Measurements from ENCODE around the gene CHID1. TPM values are rescaled to one million over a fixed set of nuclear protein-coding genes. Genes with fewer than 3 reads are reported as not detected.

CHID1 gene
- 83.5 and 87.7 TPM in 2 replicates for total RNA-seq

DNA sequence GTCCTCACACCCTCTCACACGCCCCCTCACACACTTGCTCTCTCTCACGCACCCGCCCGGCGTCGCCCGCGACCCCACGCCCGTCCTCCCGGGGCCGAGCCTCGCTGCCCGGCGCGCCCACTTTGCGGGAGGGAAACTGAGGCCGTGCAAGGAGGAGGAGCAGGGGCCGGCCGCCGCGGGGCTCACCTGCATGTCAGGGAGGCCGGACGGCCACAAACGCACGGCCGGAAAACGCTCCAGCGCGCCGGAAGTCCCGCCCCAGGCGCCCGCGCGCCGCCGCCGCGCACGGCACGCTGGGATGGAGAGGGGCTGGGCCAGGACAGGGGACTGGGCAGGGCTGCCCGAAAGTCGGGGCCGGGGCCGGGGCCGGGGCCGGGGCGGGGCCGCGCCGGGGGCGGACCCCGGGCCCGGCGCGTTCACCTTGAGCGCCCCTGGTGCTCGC, at the start of gene CHID1:
TSS of gene CHID1 (minus strand) at position 222 of the 442 bp plus-strand sequence. CDS start 5,994 bp downstream, outside the sequence.
- DNase-seq (ENCODE audit: extremely low read depth, low read depth, low spot score): no peak

DNA sequence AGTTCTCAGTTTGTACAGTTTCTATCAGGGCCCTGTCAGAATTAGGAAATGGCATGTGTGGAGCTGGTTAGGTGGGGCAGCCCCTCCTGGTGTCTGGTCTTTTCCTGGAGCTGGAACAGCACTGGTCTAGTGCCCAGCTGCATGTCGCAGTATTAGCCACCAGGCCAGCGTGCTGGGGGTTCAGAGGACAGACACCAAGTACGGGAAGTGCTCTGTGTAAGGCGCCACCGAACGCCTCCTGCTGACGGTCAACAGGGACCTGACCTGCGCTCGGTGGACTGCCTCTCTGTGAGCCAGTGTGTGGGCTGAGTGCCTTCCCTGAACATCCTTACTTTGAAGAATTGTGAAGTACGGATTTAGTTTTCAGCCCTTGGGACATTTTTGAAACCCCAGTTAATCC, 49.0 kb upstream of the CHID1 start:
- DNase-seq (ENCODE audit: extremely low read depth, low read depth, low spot score): no peak

DNA sequence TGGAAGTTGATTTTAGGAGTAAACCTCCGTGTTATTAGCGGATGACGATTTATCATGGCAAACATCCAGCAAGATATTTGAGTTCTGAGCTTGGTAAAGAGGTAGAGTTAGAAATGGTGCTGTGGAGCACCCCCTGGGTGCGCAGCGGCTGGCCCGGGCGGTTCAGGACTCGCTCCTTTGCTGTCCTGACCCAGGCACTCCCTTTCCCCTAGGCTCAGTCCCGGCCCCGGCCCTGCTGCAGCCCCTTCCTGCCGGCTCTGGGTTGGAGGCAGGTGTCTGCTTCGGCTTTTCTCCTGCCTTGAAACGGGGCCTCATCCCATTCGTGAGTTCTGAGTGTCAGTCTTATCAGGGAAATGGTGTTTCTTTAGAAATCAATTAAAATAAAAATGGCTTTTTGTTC, 48.4 kb upstream of the CHID1 start:
- DNase-seq (ENCODE audit: extremely low read depth, low read depth, low spot score): no peak

DNA sequence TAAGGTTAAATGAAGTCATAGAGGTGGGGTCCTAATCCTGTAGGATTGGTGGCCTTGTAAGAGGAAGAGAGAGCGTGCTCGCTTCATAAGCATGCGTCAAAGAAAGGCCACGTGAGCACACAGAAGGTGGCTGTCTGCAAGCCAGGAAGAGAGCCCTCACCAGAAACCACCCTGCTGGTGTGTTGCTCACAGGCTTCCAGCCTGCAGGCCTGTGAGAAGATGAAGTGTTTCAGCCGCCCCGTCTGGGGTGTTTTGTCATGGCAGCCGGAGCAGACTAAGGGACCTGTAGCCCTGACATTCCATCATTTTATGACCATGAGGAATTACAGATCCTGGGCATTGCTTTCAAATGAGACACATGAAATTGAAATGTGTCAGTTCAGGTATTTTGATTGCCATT, 47.5 kb upstream of the CHID1 start:
- DNase-seq (ENCODE audit: extremely low read depth, low read depth, low spot score): no peak

DNA sequence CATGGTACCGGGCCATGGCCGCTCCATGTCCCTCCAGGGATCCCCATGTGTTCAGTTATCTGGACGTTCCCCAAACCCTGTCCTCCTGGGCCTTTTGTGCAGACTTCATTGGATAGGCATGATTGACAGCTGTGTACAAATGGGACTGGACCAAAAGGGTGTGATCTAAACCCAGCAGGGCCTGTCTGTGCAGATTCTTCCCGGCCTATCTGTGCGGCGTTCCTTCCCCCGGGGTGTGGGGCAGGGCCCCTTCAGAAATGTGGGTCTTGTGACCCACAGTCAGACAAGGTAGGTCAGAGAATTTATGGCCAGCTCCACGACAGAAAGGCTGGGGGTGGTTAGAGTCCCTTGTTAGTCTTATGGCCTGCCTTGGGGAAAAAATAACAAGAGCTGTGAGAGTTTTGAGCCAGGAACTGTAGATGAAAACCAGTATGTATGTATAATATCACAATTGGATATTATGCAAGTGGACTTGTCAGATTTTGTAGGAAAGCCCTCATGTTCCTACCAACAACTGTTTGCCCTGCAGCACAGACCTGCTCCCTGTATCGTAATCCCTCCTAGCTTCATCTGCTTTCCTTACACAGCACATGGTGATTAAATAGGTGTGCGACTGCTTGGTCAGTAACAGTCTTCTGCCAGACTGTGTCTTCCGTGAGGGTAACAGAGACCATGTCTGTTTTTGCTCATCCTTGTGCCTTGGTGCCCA, 46.8 kb upstream of the CHID1 start:
- no peak for DNase-seq (ENCODE audit: extremely low read depth, low read depth, low spot score)

DNA sequence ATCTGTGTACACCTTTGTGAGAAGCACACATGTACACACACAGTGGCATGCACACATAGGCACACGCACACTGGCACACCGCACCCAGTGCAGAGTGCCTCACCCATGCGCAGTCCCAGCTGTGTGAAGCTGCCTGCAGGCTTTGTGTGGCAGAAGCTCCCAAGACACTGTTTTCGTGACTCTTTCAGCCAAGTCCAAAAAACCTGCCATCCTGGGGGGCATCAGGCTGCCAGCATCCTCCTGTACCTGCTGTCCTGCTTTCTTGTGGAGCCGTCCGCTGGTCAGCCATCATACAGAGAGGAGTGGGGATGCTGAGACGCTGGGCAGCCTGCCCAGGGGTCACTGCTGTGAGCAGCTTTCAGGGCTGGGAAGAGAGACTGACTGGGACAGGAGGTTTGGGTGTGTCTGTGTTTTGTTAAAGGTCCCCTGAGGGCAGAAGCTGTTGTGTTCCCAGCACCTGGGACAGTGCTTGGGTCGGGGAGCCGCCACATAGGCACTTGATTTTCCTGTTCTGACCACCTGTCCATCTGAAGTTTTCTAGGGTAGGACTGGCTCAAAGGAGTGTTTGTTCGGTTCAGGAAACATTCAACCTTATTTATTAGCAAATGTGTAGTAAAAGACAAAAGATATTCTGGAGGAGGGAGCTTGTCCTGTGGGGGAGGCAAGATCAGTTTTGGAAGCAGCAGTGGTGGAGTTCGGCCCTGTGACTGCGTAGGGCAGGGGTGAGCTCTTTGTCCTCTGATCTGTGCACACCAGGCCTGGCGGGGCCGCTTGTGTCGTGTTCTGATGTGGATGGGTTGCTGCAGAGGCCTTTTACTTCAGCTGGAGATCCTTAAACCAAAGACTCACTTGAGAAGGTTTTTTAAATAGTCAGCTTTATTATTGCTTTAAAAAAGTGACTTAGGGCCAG, 44.8 kb upstream of the CHID1 start:
- DNase-seq (ENCODE audit: extremely low read depth, low read depth, low spot score): no peak

DNA sequence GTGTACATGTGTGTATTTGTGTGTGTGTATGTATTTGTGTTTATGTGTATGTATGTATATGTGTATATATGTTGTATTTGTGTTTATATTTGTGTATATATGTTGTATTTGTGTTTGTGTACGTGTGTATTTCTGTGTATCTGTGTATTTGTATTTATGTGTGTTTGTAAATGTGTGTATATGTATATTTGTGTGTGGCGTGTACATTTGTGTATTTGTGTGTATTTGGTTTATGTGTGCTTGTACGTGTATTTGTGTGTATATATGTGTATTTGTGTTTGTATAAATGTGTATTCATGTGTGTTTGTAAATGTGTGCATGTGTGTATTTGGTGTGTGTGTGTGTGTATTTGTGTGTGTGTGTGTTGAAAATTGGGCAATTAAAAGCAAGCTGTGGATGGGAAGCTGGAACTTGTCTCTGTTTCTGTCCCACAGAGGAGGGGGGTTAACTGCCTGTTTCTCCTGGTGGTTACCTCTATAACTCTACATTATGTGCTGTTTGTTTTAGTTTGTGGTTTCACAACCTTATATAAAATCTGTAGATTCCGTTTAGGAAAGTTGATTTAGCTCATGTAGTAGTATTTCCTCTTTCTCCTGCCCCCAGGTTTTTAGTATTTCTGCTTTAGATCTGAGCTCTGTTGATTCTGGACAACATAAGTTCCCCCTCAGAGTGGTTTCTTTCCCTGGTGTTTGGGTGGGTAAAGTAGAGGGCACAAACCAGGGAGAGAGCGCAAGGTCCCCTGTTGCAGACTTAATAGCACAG, 44.0 kb upstream of the CHID1 start:
- DNase-seq (ENCODE audit: extremely low read depth, low read depth, low spot score): no peak

DNA sequence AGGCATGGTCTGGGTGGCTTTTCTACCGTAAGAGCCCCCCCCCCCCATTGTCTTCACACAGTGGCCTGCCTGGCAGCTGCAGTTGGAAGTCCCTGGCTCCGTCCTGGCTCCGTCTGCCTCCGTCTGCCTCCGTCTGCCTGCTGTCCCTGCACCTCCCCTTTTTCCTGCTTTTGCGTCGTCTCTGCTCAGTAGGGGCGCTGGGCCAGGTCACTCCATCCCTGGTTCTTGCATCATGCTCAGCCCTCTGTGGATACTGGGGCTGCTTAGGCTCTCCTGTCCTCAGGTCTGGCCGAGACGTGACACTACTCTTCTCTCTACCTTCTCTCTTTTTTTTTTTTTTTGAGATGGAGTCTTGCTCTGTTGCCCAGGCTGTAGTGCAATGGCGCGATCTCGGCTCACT, 42.9 kb upstream of the CHID1 start:
- DNase-seq (ENCODE audit: extremely low read depth, low read depth, low spot score): no peak

DNA sequence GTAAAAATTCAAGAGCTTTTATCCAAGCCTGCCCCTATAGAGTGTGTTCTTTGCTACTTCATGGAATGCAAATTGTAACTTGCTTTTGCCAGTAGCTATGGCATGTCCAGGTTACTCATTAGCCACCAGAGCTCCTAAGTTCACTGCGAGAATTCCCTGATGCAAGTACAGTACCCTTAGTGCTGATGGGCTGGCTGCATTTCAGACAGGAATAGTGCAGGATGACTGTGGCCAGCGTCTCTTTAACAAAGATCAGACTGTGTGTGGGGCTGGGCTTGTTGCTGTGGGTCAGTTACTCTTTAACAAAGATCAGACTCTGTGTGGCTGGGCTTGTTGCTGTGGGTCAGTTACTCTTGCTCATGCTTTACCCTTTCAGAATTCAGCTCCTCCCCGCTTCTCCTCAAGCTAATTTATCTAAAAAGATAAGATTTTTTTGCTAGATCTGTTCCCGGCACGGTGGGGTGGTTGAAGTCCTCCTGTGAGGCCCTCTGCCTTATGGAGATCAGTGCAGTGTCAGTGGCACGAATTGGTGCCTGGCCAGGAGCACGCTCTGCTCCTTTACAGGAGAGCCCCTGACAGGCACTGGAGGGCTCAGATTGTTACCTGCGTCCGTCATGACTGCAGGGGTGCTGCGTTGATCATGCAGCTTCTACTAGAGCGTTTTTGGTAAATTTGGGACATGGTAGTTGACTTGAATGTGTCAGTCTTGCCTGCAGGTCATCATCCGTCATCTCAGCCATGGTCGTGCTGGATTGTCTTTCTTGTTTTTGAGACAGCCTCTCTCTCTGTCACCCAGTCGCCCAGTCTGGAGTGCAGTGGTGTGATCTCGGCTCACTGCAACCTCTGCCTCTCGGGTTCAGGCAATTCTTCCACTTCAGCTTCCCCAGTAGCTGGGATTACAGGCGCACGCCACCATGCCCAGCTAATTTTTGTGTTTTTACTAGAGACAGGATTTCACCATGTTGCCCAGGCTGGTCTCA, 42.1 kb upstream of the CHID1 start:
- no peak for DNase-seq (ENCODE audit: extremely low read depth, low read depth, low spot score)

DNA sequence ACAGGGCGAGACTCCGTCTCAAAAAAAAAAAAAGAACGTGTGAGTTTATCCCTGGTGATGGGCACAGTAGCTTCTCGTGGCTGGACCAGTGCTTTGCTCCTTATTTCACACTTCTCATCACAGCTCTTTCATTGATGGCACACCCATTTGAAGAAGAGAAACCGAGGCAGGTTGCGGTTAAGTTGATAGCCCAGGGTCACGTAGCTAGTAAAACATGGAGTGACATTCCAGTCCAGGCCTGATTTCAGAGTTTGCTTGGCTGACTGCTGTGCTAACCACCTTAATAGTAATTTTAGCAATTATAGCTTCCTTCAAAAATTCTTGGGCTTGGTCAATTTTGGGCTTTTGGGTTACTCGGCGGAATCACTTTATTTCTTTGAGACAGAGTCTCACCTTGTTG, 40.9 kb upstream of the CHID1 start:
- DNase-seq (ENCODE audit: extremely low read depth, low read depth, low spot score): no peak

DNA sequence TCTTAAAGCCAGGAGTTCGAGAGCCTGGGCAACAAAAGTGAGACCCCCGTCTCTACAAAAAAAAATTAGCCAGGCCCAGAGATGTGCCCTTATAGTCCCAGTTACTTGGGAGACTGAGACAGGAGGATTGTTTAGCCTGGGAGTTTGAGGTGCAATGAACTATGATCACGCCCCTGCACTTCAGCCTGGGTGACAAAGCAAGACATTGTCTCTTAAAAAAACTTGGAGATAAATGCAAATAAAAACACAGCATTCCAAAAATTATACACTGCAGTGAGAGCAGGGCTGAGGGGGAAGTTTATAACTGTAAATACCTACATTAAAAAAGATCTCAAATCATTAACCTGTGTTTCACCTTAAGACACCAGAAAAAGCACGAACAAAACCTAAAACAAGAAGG, 37.1 kb upstream of the CHID1 start:
- DNase-seq (ENCODE audit: extremely low read depth, low read depth, low spot score): no peak

DNA sequence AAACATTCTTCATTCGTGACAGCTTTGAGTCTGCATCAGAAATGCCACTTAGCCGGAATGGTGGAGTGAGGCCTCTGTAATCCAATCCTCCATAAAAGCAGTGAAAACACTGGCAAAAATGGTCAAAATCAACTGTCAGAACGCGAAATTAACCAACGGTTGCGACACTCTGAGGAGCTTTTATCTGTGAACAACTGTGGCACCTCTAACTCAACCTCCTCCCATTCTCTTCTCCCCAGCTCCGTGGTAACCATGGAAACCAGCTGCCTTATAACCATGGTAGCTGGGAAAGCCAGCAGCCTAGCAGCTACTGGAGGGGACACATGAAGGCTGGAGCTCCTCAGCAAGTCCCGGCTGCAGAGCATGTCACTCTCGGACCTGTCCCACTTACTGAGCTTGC, 35.4 kb upstream of the CHID1 start:
- no peak for DNase-seq (ENCODE audit: extremely low read depth, low read depth, low spot score)

DNA sequence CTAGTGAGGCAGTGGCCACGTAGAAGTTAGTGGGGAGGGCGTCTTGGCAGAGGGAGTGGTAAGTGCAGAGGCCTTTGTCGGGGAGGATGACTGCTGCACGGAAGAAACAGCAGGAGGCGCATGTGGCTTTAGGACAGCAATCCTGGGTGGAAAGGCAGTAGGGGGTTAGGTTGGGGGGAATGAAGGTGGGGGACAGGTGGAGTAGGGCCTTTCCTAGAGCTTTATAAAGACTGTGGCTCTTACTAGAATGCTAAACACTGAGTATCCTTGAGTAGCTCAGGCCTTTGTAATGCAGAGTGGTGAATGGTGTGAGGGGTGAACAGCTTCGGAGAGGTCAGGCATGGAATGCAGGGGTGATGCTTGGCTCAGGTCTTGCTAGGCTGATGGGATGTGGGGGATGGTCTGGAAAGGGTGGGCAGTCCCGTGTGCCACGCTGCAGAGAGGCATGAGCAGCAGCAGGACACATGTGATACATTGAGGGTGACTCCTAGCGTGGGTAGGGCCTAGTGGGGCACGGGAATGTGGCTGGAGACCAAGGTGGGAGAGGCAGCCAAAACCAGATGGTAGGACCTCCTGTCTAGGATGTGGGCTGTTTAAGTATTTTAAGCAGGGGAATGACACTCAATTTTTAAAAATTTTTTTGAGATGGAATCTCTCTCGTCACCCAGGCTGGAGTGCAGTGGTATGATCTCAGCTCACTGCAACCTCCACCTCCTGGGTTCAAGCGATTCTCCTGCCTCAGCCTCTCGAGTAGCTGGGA, 34.3 kb upstream of the CHID1 start:
- no peak for DNase-seq (ENCODE audit: extremely low read depth, low read depth, low spot score)

DNA sequence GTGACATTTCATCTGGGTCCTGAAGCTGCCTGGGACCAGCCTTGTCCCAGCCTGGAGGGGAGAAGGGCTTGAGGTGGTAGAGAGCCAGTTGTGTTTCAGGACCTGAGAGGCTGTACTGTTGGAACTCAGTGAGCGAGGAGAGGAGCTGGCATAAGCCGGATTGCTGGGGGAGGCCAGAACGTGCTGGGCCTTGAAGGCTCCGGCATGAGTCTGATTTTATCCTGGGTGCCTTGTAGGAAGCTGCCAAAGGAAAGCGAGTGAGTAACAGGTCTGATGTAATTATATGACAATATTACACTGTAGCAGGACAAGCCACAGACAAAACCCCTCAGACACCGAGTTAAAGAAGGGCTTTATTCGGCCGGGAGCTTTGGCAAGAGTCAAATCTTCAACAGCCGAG, 32.2 kb upstream of the CHID1 start:
- DNase-seq (ENCODE audit: extremely low read depth, low read depth, low spot score): no peak

DNA sequence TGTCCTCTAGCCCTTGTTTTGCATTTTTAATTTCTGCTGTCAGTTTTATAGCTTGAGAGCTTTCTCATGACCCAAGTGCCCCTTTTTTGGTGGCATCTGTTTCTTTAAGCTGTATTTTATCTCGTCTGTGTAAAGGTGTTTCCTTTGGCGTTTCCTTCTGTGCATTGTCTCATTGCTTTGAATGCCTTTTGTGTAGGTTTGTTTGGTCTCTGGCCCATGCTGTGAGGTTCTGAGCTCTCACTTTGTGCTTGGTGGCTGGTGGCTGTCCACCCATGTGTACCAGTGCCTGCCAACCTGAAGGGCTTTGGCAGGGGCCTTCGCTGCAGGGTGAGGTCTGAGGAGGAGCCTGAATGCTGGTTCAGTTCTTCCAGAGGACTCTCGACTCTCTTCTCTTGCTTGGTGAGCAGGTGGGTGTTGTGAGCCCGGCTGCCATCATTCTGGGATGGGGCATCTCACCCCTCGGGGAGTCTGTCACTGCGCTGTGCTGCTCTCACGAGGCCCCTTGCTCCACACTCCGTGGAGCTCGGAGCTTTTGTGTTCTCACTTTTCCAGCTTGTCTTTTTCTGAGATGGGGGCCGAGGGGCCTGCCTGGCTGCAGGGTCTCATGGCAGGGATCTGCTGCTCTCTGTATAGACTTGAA, 30.0 kb upstream of the CHID1 start:
- DNase-seq (ENCODE audit: extremely low read depth, low read depth, low spot score): peak; percentile 48

DNA sequence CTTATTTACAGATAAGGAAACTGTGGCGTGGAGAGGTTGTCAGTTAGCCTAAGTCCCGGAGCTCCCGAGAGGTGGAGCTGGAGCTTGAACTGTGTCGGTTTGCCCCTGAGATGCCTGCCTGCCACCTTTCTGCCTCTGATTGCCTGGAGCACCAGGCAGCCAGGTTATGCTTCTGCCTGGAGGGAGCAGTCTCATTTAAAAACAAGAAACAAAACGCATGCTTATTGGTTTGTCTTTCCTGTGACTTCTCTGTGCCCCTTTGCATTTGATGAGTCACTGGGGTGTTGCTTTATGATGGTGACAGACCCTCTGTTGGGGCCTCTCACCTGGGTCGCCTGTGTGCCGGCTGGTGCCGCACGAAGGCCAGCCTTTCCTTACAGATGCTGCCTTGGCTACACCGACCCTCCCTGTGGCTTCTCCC, 27.2 kb upstream of the CHID1 start:
- DNase-seq (ENCODE audit: extremely low read depth, low read depth, low spot score): no peak

DNA sequence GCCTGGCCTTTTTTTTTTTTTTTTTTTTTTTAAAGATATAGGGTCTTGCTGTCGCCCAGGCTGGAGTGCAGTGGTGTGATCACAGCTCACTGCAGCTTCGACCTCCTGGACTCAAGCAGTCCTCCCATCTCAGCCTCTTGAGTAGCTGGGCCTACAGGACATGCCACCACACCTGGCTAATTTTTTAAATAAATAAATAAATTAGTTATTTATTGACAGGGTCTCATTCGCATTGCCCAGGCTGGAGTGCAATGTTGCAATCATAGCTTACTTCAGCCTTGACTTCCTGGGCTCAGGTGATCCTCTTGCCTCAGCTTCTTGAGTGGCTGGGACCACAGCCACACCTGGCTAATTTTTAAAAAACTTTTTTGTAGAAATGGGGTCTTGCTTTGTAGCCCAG, 25.6 kb upstream of the CHID1 start:
- DNase-seq (ENCODE audit: extremely low read depth, low read depth, low spot score): no peak

DNA sequence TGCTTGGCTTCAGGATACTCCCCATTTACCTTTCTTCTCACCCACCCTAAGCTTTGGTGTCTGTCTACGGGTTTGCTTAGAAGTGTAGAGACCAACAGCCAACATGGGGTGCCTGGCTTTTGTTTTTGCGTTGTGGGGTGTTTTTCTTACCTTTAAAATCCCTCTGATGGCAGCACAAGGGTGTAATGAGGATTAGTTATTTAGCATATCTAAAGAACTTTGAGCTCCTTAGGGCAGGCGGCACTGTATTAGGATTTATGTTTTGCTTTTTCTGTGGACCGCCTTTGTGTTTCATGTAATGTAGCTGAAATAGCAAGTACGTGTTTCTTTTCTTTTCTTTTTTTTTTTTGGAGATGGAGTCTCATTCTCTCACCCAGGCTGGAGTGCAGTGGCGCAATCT, 23.9 kb upstream of the CHID1 start:
- DNase-seq (ENCODE audit: extremely low read depth, low read depth, low spot score): no peak

DNA sequence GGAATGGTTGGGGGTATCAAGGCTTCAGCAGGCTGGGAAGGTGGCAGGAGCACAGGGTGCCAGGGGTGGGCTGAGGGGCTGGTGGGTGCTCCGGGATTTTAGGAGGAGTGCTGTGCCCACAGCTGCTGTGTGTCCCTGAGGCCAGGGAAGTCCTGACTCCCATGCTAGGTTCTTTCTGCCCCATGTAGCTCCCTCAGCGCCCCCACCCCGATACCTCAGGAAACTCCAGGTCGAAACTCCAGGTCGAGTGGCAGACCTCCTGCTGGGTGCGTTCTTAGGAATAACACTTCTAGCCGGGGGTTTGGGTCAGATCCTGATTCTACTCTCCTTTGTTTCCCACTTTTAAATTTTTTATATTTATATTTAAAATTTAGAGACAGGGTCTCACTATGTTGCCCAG, 23.3 kb upstream of the CHID1 start:
- DNase-seq (ENCODE audit: extremely low read depth, low read depth, low spot score): no peak

Measured in glomerular endothelial cell (primary cell).